HG03139 (cell line): ENCODE data around the gene NOL6.

ENCODE experiments used
- ATAC-seq: cut with Tn5 transposase; IDR thresholded peaks from one replicate; pipeline ENCODE4 v1.9.1; 2021; ENCODE audit not compliant: unreplicated experiment

The NOL6 gene

GRCh38 chr9:33453286-33453860 lies 20.4 kb downstream of the NOL6 start:
- no peak for ATAC-seq

- ATAC-seq: no peak
Observed at GRCh38 chr9:33452828-33453271, 20.9 kb downstream of the NOL6 start.

GRCh38 chr9:33450621-33451146 lies 23.0 kb downstream of the NOL6 start:
- no peak for ATAC-seq

GRCh38 chr9:33449715-33450114 lies 24.0 kb downstream of the NOL6 start:
- no peak for ATAC-seq

GRCh38 chr9:33447799-33448553 lies 25.7 kb downstream of the NOL6 start:
- no peak for ATAC-seq

- no peak for ATAC-seq
Observed at GRCh38 chr9:33446946-33447798, 26.6 kb downstream of the NOL6 start, which contains the start of gene AQP3. Gene AQP3, minus strand, starts transcription at chr9:33447593. Its CDS starts 63 bp downstream, at chr9:33447530.

- ATAC-seq: peak; percentile 85
Observed at GRCh38 chr9:33446240-33446945, 27.3 kb downstream of the NOL6 start.

- no peak for ATAC-seq
Observed at GRCh38 chr9:33445389-33446239, 28.1 kb downstream of the NOL6 start.

- no peak for ATAC-seq
Observed at GRCh38 chr9:33443464-33444154, 30.1 kb downstream of the NOL6 start.

- ATAC-seq: no peak
Observed at GRCh38 chr9:33443047-33443446, 30.7 kb downstream of the NOL6 start.

GRCh38 chr9:33442125-33442524 lies 31.6 kb downstream of the NOL6 start:
- no peak for ATAC-seq

GRCh38 chr9:33440609-33441008 lies 33.1 kb downstream of the NOL6 start:
- ATAC-seq: no peak

- no peak for ATAC-seq
Observed at GRCh38 chr9:33440204-33440603, 33.5 kb downstream of the NOL6 start.

GRCh38 chr9:33439731-33440130 lies 34.0 kb downstream of the NOL6 start:
- no peak for ATAC-seq

- no peak for ATAC-seq
Observed at GRCh38 chr9:33438926-33439680, 34.6 kb downstream of the NOL6 start.

GRCh38 chr9:33437898-33438297 lies 35.8 kb downstream of the NOL6 start:
- ATAC-seq: no peak

GRCh38 chr9:33437205-33437604 lies 36.5 kb downstream of the NOL6 start:
- no peak for ATAC-seq

GRCh38 chr9:33436445-33436844 lies 37.3 kb downstream of the NOL6 start:
- no peak for ATAC-seq
